ENCODE results near the gene WDR1. TPM values are rescaled to one million over a fixed set of nuclear protein-coding genes. Genes with fewer than 3 reads are reported as not detected.

The WDR1 gene
- total RNA-seq, 4 donors from 2014 or later, result 57.3 to 84.2 (median 72.7) TPM

DNA sequence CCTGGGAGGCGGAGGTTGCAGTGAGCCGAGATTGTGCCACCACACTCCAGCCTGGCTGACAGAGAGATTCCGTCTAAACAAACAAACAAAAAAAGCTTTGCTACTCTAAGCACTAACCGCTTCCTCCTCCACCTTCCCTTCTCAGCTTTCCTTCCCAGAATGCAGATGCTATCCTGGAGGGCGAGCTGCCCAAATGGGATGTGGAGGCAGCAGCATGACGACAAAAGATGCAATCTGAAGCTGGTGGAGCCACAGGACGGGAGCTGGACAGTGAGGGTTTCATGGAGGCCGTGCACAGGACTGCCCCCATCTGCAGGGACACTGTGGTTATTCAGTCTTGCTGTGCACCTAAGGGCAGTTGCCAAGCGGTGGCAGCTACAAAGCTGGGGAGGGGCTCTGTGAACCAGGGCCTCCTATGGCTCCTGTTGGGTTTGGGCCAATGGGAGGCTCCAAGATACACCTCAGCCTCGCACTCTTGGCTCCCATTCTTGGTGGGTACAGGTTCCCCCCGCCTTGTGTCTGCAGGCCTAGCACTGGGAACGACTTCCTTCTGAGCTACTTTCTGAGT lies 47.4 kb downstream of the WDR1 start:
- Histone ChIP-seq H3K36me3 (peaks cover 0 to 26% of the 10 kb centered on the region in 2 donors), H3K9me3 (no peaks in the 10 kb centered on the region), H3K27me3 (no peaks in the 10 kb centered on the region), H3K4me1 (peaks cover 0 to 5% of the 10 kb centered on the region in 2 donors), H3K4me3 (no peak overlapping the region), H3K27ac (no peak overlapping the region)
- in situ Hi-C loops (cut with MboI; ENCODE audit: low sequenced_read_pairs in 4 of 4), result no loop called here
- DNase-seq (no peak), ATAC-seq (no peak)
- no peak for TF ChIP-seq POLR2A (IDR thresholded peaks at IDR 0.05)
- TF ChIP-seq, protein P1, sequence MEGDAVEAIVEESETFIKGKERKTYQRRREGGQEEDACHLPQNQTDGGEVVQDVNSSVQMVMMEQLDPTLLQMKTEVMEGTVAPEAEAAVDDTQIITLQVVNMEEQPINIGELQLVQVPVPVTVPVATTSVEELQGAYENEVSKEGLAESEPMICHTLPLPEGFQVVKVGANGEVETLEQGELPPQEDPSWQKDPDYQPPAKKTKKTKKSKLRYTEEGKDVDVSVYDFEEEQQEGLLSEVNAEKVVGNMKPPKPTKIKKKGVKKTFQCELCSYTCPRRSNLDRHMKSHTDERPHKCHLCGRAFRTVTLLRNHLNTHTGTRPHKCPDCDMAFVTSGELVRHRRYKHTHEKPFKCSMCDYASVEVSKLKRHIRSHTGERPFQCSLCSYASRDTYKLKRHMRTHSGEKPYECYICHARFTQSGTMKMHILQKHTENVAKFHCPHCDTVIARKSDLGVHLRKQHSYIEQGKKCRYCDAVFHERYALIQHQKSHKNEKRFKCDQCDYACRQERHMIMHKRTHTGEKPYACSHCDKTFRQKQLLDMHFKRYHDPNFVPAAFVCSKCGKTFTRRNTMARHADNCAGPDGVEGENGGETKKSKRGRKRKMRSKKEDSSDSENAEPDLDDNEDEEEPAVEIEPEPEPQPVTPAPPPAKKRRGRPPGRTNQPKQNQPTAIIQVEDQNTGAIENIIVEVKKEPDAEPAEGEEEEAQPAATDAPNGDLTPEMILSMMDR (IDR thresholded peaks at IDR 0.05 in 4 of 5, conservative IDR thresholded peaks at IDR 0.05 in 1 of 5), result no peak
- intact Hi-C loops (cut with DNase I; ENCODE audit: low total_unique reads), result no loop called here

DNA sequence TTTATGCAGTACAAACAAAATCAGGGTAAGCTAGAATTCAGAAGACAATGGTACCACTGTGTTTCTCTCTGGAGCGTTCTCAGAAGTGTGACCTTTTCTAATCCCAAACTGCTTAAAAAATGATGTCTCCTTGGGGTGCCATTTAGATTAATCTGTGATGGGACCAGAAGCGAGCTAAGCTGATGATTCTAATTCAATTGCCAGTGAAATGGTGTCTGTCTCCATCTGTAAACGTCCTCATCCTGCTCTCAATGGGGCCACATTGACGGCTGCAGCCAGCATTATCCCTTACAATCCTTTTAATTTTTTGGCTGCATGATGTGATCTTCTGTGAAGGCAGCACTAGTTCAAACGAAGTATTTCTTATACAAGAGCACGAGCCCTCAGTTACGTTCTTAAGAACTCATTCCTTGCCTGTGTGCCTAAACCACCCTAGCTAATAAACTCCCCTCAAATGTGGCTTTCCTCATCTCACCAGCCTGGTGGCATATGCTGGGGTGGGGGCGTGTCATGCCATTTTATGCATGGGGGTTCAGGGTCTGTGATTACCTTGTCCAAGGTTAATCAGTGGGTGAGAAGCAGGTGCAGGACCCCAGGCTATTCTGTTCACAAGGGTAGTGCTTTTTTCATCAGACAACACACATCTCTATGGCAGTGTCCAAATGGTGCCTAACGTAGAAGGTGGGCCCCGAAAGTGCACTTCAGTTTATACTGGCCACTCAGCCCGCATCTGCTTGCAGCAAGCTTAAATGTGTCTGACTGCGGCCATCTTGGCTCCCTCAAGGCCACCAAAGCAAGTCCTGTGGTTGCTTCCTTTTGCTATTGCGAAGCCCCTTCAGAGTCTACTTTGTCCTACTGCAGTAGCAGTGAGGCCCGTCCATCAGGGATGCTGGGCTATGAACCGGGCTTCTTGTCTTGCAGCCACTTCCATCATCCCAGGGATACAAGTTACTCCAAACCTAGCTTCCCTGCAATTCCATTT lies 49.6 kb downstream of the WDR1 start:
- no peaks in the 10 kb centered on the region for H3K27me3 ChIP-seq
- DNase-seq, result no peak
- no peaks in the 10 kb centered on the region for H3K9me3 ChIP-seq
- peaks cover 0 to 8% of the 10 kb centered on the region in 2 donors for H3K4me1 ChIP-seq
- intact Hi-C loops (cut with DNase I; ENCODE audit: low total_unique reads), result no loop called here
- in situ Hi-C loops (cut with MboI; ENCODE audit: low sequenced_read_pairs in 4 of 4), result no loop called here
- H3K36me3 ChIP-seq, result peaks cover 0 to 8% of the 10 kb centered on the region in 2 donors
- no peak overlapping the region for H3K4me3 ChIP-seq
- no peak overlapping the region for H3K27ac ChIP-seq
- TF ChIP-seq, protein P1 (IDR thresholded peaks at IDR 0.05 in 4 of 5, conservative IDR thresholded peaks at IDR 0.05 in 1 of 5), result no peak
- TF ChIP-seq POLR2A (IDR thresholded peaks at IDR 0.05), result no peak
- ATAC-seq, result no peak

DNA sequence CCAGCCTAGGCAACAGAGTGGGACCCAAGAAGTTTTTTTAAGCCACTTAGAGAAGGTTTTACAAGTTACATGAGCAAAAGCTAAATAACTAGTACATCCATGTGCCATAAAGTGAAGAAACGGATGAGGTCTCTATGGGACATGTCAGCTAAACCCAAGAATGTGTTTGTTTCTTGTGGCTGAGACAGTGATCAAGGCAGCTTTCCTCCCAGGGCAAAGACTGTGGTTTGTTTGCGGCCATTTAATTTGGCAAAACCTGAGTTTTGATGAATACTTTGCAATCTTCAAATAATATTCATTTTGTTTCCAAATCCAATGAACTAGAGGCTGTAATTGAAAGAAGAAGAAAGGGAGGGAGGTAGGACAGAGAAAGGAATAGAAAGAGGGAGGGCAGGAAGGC lies 50.4 kb downstream of the WDR1 start:
- TF ChIP-seq, protein P1 (IDR thresholded peaks at IDR 0.05 in 4 of 5, conservative IDR thresholded peaks at IDR 0.05 in 1 of 5), result no peak
- no peak for TF ChIP-seq POLR2A (IDR thresholded peaks at IDR 0.05)
- no peak for ATAC-seq

DNA sequence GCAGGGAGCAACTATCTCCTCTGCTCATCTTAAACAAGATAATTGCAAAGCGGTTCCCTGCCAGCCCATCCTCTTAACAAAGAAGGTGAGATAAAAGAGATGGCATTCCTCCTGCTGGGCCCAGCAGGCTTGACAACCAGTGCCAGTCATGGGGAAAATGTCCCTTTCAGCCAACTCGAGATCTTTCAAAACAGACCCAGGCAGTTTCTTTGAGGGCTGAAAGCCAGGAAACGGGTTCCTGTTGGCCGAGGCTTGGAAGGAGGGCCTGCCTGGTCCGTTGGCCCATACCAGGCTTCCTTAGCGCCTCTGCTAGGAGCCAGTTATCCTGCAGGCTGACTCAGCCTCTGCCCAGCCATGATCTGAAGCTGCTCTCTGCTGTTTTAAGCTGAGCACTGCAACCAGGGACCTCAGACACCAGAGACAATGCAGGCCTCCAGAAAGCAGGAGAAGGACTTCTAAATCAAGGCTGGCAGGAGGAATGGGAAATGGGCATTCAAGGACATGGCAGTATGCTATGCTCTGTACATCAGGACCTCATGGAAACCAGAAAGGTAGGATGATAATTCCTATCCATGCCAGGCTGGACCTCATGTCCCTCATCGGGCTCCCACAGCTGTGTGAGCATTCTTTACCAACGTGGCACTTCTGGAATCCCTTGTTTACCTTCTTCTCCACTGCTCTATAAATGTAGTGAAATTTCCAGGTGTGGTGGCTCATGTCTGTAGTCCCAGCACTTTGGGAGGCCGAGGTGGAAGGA lies 52.9 kb downstream of the WDR1 start:
- Histone ChIP-seq H3K27me3 (no peaks in the 10 kb centered on the region), H3K9me3 (no peaks in the 10 kb centered on the region), H3K27ac (peak overlapping the region; percentile 1 to 55 (median 27)), H3K4me1 (peaks cover 0 to 4% of the 10 kb centered on the region in 2 donors), H3K36me3 (no peaks in the 10 kb centered on the region), H3K4me3 (no peak overlapping the region)
- in situ Hi-C loops (cut with MboI; ENCODE audit: low sequenced_read_pairs in 4 of 4) (no loop called here), intact Hi-C loops (cut with DNase I; ENCODE audit: low total_unique reads) (loop anchor here (1.0 to 2.0 kb wide), 2 partner anchors 44 to 301 kb away; no protein-coding TSS in a partner anchor)
- DNase-seq (peak; percentile 41 to 70), ATAC-seq (peak; percentile 91 to 96)
- no peak for TF ChIP-seq POLR2A (IDR thresholded peaks at IDR 0.05)
- TF ChIP-seq, protein P1 (IDR thresholded peaks at IDR 0.05 in 4 of 5, conservative IDR thresholded peaks at IDR 0.05 in 1 of 5), result peak; percentile 46 to 72 (median 64)

More for the DNA sequence above, 50.4 kb downstream of the WDR1 start:
- Histone ChIP-seq H3K36me3 (peaks cover 0 to 7% of the 10 kb centered on the region in 2 donors), H3K27me3 (no peaks in the 10 kb centered on the region), H3K4me3 (no peak overlapping the region), H3K9me3 (no peaks in the 10 kb centered on the region), H3K4me1 (peaks cover 0 to 8% of the 10 kb centered on the region in 2 donors), H3K27ac (no peak overlapping the region)
- intact Hi-C loops (cut with DNase I; ENCODE audit: low total_unique reads), result no loop called here
- in situ Hi-C loops (cut with MboI; ENCODE audit: low sequenced_read_pairs in 4 of 4), result no loop called here
- no peak for DNase-seq
